ENCODE measurements around the gene HIRIP3.

The HIRIP3 gene

DNA sequence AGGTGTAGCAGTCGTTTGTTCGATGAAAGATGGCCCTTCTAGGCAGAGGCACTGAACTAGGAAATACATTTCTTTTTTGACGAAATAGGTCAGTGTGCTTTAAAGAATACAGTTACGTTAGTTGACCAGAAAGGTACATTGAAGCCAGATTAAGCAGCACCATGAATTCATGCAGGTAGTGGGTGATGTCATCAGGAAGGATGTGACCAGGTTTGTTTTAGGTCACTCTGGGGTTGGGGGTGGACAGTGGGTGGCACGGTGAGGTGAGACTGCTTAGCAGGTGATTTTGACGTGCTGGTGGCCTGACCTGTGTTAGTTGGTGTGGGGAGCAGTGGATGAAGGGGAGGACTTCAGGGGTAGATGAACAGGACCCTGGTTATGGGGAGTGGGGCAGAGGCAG lies 4.2 kb upstream of the HIRIP3 start:
- DNase-seq (ENCODE audit: low spot score) = no peak

DNA sequence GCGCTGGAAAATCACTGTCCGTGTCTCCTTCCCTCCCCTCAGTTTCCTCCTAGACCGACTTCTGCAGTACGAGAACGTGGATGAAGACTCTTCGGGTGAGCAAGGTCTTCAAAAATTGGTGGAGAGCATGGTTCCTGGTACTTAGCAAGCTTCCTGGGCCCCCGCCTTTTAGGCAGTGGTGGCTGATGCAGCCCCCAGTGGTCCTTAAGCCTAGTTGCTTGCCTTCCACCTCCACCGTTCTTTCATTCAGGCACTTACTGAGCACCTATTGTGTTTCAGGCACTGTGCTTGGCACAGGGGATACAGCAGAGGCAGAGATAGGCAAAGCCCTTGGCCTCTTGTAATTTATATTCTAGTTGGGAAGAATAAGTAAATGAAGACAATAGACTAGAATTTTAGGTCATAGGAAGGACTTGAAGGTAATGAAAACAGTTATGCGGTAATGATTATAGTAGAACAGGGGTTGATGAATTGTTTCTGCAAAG lies 1.4 kb upstream of the HIRIP3 start:
- DNase-seq (ENCODE audit: low spot score) = no peak

DNA sequence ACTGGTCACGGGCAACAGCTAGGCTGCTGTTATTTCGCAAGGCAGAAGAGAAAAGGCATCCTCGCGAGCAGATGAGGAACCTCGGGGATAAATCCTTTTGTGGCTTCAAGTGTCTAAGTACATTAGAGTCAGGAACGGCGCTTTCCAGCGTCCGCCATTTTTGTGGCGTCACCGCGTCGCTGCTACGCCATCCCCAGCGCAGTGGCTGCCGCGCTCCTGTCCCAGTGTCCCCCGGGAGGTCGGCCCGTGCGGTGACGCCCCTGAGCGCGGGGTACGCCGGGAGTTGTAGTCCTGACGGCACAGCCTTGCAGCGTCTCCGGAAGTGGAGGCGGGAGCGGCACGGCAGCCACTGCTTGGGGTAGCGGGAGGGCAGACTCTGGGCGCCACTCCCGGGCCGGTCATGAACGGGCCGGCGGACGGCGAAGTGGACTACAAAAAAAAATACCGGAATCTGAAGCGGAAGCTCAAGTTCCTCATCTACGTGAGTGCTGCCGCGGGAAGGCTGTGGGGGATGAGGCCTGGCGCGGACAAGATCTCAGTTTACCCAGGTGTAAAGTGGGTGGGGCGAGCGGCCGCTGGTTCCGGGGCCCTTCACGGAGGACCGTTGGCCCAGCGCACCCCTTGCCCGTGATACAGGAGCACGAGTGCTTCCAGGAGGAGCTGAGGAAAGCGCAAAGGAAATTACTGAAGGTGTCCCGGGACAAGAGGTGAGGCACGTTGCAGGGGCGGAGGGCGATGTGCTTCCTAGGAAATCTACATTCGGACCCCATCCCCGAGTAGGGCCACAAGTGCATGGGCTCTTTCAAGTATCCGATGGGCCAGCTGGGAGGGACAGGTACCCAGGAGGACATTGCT lies 721 bp upstream of the HIRIP3 start, which contains the start of gene INO80E:
TSS of gene INO80E (plus strand) at position 331 of the 855 bp plus-strand sequence. CDS start at position 401, 70 bp downstream.
- DNase-seq (ENCODE audit: low spot score) = peak; percentile 99

DNA sequence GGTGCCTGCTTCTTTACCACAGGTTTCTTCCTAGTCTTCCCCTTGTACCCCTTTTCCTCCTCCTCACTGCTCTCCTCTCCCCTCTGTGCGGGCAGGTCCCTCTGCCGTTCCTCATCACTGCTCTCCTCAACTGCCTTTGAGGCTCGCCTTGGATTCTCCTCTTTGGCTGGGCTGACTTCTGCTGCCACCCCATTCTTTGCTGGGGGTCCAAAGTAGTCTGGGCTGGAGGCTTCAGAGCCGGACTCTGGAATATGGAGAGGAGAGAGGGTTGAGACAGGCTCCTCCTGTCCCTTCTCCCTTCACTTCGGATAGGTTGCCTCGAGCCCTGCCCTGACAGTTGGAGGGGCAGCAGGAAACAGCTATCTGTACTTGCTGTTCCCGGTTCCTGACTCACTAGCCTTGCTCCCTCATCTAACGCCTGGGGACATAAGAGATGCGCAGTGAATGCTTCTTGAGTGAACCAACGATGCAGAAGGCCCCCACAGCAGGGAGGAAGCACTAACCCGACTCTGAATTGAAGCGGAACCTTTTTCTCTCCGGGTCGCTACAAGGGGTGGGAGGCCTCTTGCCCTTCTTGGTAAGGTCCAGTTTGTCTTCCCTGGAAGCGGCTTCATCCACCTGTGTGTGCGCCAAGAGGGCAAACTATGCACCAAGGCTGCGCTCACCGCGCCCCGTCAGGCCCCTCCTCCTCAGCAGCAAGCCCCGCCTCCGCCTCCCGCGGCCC lies 655 bp downstream of the HIRIP3 start:
- peak; percentile 69 for DNase-seq (ENCODE audit: low spot score)

DNA sequence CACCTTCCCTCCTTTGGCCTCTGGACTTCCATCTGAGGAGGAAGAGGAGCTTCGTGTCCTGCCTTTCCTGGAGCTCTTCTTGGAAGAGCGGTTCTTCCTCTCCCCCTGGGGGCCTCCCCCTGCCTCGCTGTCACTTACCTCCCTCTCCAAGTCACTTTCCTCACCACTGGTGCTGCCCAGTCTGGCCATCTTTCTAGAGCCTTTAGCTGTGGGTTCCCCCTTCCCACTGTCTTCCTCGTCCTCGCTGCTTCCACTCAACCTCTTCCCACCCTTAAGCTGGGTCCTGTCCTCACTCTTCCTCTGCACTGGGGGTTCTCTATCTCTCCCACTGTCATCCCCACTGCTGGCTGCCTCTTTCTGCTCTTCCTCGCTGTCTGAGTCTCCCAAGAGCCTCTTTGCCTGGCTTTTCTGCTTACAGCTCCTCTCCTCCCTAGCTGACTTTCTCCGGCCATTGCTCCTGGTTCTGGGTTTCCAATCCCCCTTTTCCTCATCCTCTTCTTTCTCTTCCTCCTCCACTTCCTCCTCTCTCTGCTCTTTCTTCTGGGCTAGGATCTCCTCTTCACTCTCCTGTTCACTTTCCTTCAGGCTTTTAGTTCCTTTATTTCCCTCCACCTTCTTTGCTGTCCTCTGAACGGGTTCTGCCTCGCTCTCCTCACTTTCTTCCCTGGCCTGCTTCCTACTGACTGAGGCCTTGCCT lies 1.4 kb downstream of the HIRIP3 start:
- no peak for DNase-seq (ENCODE audit: low spot score)

DNA sequence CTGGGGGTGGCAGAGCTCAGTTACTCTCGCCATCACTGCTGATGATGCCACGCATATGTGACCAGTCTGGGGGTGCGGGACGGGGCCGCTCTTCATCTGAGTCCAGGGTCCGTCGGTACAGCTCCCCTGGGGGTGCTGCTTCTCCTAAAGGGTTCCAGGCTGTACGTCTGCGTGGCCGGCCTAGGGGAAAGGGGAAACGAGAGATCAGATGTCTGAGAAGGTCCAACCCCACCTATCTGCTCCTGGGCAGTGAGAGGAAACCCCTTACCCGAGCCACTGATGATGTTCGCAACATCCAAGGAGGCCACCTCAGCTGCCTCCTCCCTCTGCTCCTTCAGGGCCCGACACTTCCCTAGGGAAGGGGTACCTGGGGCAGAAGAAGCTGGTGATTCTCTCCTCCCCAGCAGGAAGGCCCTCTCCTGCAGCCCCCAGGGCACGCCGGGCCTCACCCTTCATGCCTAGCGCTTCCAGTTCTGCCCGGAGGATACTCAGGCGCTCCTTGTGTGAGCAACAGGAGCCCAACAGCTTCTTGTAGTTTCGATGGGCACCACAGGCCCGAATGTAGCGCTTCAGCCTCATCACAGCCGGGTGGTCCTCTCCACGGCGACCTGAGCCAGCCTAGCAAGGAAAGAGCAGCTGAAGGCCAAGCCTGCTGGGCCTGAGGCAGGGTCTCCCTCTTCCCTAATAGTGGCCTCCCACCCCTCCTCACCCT lies 2.1 kb downstream of the HIRIP3 start:
- no peak for DNase-seq (ENCODE audit: low spot score)

DNA sequence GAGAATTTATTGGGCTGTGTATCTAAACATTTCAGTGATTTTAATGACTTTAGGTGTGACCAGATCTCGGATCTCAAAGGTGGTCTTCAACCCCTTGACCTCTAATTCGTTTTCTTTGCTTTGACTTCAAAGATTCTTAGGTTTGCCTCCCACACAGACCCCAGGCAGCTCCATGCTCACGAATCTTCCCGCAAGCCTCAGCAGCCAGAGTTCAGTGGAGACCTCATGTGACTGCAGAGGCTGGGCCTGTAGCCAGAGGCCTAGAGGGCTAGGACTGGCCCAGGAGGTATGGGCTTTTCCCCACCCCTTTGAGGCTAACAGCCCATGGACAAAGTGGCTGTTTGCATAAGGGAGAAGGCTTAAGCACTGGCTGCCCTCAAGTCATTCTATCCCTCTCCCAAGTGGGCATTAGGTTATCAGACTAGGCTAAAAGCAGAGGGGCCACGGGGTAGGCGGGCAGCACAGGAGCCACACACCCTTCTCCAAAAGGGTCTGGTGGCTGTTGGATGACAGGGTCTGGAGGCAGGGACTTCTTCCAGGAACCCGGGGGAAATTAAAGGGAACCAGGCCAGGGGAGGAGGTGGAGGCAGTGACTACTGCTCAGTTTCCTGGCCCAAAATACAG lies 3.0 kb downstream of the HIRIP3 start:
- peak; percentile 31 for DNase-seq (ENCODE audit: low spot score)

DNA sequence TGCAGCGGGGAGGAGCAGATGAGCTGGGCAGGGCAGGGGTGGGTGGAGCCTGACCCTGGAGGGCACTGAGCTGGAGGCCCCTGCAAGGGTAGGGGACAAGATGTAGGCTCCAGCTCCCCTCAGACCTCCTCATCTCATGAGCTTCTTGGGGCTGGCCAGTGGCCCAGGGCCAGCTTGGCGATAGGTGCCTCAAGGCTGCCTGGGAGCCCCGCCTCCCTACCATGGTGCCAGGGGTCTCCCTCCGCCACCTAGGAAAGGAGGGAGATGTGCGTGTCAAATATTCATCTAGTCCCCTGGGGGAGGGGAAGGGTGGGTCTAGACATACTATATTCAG lies 3.9 kb downstream of the HIRIP3 start:
- no peak for DNase-seq (ENCODE audit: low spot score)

DNA sequence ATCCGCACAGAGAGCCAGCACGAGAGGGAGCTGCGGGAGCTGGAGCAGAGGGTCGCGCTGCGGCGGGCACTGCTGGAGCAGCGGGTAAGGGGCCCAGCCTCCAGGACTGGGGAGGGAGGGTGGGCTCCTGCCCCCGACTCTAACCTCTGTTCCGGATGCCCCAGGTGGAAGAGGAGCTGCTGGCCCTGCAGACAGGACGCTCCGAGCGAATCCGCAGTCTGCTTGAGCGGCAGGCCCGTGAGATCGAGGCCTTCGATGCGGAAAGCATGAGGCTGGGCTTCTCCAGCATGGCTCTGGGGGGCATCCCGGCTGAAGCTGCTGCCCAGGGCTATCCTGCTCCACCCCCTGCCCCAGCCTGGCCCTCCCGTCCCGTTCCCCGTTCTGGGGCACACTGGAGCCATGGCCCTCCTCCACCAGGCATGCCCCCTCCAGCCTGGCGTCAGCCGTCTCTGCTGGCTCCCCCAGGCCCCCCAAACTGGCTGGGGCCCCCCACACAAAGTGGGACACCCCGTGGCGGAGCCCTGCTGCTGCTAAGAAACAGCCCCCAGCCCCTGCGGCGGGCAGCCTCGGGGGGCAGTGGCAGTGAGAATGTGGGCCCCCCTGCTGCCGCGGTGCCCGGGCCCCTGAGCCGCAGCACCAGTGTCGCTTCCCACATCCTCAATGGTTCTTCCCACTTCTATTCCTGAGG lies 4.4 kb downstream of the HIRIP3 start:
- no peak for DNase-seq (ENCODE audit: low spot score)

DNA sequence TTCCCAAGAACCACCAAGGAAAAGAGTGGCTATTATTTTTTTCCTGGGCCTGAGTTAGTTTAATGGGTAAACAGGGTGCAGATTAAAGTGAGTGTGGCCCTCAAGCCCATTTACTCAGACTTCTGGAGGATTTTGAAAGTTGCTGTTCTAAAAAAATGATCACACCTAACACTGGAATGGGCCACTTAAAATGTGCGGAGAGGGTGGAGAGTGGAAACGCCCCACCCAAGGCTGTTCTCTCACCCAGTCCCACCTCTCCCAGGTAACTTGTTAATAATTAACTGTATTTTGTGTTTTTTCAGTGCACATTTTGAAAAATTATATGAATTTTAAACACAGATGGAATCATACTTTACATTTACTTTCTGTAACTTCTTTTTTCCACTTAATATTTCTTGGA lies 5.4 kb downstream of the HIRIP3 start:
- DNase-seq (ENCODE audit: low spot score) = no peak

DNA sequence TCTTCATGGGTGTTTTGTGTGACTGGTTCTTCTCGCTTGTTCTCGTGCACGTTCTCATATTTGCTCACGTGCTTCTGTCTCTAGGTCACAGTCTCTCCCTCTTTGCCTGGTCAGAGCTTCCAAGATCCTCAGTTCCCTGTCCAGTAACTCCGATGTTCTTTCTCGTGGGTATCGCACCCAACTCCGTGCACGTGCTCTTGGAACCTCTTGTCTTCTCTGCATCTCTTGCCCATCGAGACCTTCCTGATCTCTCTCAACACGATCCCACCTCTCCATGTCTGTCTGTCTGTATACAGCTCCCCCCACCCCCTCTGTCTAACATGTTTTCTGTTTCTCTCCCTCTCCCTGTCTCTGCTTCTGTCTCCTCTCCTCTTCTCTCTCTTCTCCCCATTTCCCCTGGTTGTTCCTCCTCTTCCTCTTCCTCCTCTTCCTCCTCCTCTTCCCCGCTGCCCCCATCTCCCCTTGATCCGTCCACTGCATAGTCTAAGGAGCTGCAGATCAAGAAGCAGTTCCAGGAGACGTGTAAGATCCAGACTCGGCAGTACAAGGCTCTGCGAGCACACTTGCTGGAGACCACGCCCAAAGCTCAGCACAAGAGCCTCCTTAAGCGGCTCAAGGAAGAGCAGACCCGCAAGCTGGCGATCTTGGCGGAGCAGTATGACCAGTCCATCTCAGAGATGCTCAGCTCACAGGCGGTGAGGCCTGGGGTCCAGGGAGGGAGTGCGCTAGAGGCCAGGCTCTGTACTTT lies 6.1 kb downstream of the HIRIP3 start:
- no peak for DNase-seq (ENCODE audit: low spot score)

DNA sequence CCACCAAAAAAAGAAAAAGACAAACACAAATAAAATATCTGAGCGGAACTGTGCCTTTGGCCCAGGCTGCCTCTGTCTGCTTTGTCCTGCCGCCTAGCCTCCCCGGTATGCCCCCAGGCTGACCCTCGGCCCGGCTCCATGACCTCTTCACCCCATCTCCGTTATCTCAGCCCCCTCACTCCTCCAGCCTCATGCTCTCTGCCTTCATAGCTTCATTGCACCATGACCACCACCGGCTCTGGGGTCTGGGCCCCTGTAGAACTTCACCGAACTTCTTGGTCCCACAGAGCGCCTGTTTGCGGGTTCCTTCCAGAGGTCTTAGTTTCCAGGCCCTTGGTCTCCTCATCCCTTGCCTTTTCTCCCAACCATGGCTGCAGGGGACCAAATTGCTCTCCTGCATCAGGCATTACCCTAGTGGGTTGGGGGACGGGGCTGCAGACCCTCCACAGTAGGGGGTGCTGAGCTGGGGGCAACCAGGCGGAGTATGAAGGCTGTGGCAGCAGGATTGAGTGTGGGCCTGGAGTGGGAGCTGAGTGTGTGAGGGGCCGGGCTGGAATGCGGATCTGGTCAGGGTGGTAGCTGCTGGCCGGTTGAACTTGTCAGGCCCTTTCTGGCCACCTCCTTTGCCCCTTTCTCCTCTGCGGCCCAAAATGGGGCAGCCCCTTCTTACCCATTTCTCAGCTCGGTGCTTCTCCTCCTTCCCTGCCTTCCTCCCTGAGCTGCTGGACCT lies 6.9 kb downstream of the HIRIP3 start:
- no peak for DNase-seq (ENCODE audit: low spot score)

DNA sequence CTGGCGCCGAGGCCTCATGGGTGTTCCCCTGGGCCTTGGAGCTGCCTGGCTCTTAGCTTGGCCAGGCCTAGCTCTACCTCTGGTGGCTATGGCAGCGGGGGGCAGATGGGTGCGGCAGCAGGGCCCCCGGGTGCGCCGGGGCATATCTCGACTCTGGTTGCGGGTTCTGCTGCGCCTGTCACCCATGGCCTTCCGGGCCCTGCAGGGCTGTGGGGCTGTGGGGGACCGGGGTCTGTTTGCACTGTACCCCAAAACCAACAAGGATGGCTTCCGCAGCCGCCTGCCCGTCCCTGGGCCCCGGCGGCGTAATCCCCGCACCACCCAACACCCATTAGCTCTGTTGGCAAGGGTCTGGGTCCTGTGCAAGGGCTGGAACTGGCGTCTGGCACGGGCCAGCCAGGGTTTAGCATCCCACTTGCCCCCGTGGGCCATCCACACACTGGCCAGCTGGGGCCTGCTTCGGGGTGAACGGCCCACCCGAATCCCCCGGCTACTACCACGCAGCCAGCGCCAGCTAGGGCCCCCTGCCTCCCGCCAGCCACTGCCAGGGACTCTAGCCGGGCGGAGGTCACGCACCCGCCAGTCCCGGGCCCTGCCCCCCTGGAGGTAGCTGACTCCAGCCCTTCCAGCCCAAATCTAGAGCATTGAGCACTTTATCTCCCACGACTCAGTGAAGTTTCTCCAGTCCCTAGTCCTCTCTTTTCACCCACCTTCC lies 7.9 kb downstream of the HIRIP3 start:
- DNase-seq (ENCODE audit: low spot score) = no peak

DNA sequence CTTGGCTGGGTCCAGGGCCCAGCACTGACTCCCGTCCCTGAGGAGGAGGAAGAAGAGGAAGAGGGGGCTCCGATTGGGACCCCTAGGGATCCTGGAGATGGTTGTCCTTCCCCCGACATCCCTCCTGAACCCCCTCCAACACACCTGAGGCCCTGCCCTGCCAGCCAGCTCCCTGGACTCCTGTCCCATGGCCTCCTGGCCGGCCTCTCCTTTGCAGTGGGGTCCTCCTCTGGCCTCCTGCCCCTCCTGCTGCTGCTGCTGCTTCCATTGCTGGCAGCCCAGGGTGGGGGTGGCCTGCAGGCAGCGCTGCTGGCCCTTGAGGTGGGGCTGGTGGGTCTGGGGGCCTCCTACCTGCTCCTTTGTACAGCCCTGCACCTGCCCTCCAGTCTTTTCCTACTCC lies 8.5 kb downstream of the HIRIP3 start:
- DNase-seq (ENCODE audit: low spot score) = no peak

DNA sequence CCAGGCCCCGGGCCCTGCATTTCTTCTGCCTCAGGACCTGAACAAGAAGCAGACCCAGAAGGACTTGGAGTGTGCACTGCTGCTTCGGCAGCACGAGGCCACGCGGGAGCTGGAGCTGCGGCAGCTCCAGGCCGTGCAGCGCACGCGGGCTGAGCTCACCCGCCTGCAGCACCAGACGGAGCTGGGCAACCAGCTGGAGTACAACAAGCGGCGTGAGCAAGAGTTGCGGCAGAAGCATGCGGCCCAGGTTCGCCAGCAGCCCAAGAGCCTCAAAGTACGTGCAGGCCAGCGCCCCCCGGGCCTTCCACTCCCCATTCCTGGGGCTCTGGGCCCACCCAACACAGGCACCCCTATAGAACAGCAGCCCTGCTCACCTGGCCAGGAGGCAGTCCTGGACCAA lies 9.2 kb downstream of the HIRIP3 start:
- no peak for DNase-seq (ENCODE audit: low spot score)

DNA sequence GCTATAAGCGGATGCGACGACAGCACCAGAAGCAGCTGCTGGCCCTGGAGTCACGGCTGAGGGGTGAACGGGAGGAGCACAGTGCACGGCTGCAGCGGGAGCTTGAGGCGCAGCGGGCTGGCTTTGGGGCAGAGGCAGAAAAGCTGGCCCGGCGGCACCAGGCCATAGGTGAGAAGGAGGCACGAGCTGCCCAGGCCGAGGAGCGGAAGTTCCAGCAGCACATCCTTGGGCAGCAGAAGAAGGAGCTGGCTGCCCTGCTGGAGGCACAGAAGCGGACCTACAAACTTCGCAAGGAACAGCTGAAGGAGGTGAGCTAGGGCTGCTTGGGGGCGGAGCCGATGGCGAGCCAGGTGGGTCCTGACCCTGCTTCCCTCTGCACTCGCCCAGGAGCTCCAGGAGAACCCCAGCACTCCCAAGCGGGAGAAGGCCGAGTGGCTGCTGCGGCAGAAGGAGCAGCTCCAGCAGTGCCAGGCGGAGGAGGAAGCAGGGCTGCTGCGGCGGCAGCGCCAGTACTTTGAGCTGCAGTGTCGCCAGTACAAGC lies 10.1 kb downstream of the HIRIP3 start:
- no peak for DNase-seq (ENCODE audit: low spot score)

DNA sequence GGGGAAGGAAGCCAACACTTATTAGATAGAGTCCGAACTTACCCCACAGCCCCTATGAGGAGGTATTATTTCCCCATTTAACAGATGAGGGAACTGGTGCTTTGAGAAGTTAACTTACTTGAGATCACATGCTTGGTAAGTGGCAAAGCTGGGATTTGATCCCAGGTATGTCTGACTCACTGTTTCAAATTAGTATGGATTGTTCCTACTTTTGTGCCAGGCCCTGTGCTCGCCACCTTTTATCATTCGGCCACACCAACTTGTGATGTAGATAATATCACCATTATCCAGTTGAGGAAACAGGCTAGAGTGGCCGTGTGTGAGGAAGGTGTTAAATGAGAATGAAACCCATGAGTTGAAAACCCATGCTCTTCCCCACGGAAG lies 10.7 kb downstream of the HIRIP3 start:
- DNase-seq (ENCODE audit: low spot score) = no peak

DNA sequence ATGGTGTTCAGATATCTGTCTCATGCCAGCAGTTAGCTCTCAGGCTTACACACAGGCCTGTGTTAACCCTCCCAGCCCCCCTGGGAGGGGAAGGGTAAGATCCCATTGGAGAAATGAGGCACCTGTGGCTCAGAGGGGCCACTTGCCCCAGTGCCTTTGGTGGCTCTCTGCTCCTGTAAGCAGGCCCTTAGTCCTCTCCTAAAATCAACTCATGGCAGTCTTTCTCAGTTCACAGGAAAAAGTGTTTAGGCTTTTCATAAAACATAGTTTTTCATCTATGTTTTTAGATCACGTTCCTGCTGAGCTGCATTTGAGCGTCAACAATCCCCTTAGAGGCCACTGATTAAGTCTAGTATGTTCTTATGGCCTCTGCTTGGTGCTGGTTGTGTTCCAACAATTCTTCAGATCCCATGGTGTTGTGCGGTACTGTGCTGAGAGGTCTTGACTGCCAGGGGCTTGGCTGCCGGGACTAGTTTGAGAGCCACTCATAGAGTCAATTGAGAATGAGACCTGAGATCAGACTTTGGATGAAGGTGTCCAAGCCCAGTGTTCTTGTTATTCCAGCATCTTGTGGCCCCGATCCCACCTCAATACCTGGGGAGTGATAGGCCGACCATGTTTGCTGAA lies 11.2 kb downstream of the HIRIP3 start:
- DNase-seq (ENCODE audit: low spot score) = no peak
